Testis (tissue), 2 donors: ENCODE data around the gene ETS2.

ENCODE experiments used
- CTCF ChIP-seq, 3 experiments: fragments of 450-650 bp in 2 of 3; fragments of 200-600 bp in 1 of 3; sonication (generic) in 1 of 3; IDR thresholded peaks; one replicate each; pipeline ENCODE4 v1.5.1; 2016 to 2019; ENCODE audit warnings: antibody characterized with exemption in 3 of 3, mild to moderate bottlenecking in 2 of 3, moderate library complexity in 1 of 3
- POLR2A ChIP-seq: fragments of 450-650 bp; IDR thresholded peaks from one replicate; pipeline ENCODE4 v1.6.1; 2017; ENCODE audit warnings: antibody characterized with exemption, mild to moderate bottlenecking, moderate library complexity

DNA sequence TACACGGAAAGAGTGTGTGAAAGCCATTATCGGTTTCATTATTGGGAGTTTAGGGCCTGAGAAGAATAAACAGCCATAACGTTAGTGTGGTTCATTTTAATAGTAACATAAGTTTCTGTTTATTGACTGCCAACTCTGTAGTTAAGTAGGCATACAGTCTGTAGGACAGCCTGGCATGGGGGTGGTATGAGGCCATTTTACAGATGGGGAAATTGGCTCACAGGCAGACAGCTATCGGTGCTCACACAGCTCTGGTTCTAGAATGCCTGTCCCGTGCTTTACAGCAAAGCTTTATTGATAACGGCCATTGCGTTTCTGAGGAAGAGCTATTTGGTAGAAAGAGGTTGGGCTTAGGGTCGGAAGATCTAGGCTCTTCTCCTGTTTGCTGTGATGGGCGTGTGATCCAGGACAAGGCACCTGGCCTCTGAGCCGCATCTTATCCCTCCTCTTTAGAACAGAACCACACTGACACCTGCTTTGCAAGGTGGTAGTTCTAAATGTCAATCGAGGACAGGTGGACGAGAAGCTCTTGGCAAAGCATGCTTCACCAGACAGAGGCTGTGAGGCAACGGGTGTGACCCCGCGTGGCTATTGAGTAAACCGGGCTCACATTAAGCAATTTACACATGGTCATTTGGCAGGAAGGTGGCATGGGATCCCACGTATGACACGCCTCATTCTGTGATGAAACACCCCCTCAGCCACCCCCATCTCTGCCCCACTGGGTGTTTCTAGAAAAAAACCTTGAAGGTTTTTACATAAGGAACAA lies 14.9 kb downstream of the ETS2 start:
- TF ChIP-seq CTCF (IDR thresholded peaks at IDR 0.05): no peak
- no peak for TF ChIP-seq POLR2A
